ENCODE results near the gene CCDC141. TPM values are rescaled to one million over a fixed set of nuclear protein-coding genes. Genes with fewer than 3 reads are reported as not detected.

The CCDC141 gene
- total RNA-seq, 6 donors from 2014 or later, result 18.5 to 126 (median 58.5) TPM

DNA sequence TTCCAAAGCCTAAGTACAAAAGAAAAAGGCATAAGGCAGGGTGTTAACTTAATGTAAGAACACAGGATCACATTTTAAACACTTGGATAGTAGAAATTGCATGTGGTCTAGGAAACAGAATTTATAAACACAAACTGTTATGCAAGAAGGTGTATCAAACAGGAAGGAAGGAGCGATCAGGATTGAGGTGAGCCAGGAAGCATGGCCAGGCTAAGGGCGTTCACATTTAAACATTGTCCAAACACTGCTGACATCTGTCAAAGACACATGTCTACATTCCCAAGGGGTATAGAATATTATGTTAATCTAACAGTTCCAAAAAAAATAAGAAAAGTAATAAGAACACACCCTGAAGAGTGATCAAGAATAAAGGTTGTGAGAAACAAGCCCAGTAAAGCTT is 71.3 kb downstream of the CCDC141 start:
- TF ChIP-seq POLR2A (IDR thresholded peaks at IDR 0.05), result no peak
- TF ChIP-seq, protein P1, sequence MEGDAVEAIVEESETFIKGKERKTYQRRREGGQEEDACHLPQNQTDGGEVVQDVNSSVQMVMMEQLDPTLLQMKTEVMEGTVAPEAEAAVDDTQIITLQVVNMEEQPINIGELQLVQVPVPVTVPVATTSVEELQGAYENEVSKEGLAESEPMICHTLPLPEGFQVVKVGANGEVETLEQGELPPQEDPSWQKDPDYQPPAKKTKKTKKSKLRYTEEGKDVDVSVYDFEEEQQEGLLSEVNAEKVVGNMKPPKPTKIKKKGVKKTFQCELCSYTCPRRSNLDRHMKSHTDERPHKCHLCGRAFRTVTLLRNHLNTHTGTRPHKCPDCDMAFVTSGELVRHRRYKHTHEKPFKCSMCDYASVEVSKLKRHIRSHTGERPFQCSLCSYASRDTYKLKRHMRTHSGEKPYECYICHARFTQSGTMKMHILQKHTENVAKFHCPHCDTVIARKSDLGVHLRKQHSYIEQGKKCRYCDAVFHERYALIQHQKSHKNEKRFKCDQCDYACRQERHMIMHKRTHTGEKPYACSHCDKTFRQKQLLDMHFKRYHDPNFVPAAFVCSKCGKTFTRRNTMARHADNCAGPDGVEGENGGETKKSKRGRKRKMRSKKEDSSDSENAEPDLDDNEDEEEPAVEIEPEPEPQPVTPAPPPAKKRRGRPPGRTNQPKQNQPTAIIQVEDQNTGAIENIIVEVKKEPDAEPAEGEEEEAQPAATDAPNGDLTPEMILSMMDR (IDR thresholded peaks at IDR 0.05), result no peak
- TF ChIP-seq EP300 (IDR thresholded peaks at IDR 0.05), result no peak
- TF ChIP-seq POLR2AphosphoS5 (IDR thresholded peaks at IDR 0.05), result no peak
- ATAC-seq (ENCODE audit: low FRiP score in 2 of 2), result no peak

DNA sequence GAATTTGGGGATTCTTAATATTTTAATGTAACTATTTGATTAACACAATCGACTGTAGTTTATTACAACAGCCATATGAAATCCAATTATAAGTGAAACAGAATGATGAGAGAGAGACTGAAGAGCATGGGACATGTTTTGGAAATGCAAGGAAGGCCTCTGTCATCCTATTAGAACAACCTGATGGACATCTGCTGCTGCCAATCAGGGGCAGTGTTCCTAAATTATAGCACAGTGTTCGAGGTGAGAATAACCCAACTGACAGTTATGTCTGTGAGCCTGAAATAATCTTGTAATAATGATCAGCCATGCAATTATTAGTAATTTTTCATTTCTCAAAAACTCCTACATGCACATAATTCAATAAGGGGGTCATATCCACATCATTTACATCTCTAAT is 73.6 kb downstream of the CCDC141 start:
- Histone ChIP-seq H3K36me3 (no peaks in the 10 kb centered on the region), H3K4me1 (no peaks in the 10 kb centered on the region), H3K27ac (no peak overlapping the region), H3K27me3 (no peaks in the 10 kb centered on the region), H3K4me3 (no peak overlapping the region), H3K9me3 (no peaks in the 10 kb centered on the region)
- WGBS, 2 donors, result 86% methylated on average over 2 of the region's 2 CpGs
- DNase-seq (no peak), ATAC-seq (ENCODE audit: low FRiP score in 2 of 2) (no peak)
- TF ChIP-seq, protein P1 (IDR thresholded peaks at IDR 0.05), result no peak
- no peak for TF ChIP-seq EP300 (IDR thresholded peaks at IDR 0.05)
- TF ChIP-seq POLR2A (IDR thresholded peaks at IDR 0.05), result no peak
- no peak for TF ChIP-seq POLR2AphosphoS5 (IDR thresholded peaks at IDR 0.05)

More for the DNA sequence above, 71.3 kb downstream of the CCDC141 start:
- Histone ChIP-seq H3K27me3 (no peaks in the 10 kb centered on the region), H3K4me3 (no peak overlapping the region), H3K9me3 (no peaks in the 10 kb centered on the region), H3K27ac (no peak overlapping the region), H3K4me1 (no peaks in the 10 kb centered on the region), H3K36me3 (no peaks in the 10 kb centered on the region)
- no peak for DNase-seq
- WGBS, 2 donors, result 44 to 46% methylated on average over 2 of the region's 2 CpGs

DNA sequence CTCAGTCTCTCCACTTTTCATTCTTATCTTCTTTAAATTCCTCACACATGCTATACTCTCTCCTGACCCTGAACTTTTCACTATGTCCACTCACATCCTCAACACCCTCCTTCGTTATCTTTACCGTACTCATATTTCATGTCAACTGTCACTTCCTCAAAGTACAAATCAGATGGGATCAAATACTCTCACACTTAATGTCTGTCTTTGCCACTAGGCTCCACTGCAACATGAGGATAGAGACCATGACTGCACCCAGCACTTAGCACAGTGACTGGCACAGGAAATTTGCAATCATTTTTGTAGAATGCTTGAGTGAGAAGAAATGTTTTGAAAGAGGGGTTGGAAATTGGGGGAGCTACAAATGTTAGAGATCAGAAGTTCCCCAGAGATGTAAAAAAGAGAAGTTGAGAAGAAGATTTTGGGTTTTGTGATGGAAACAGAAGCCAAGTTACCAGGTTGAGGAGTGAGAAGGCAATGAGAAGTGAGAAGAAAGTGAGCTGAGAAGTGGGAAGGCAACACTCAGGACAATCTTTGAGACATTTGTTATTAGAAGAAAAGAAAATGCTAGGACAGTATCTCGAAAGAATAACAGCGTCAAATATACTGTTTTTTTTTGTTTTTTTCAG is 87.0 kb downstream of the CCDC141 start:
- no peaks in the 10 kb centered on the region for H3K4me1 ChIP-seq
- no peaks in the 10 kb centered on the region for H3K27me3 ChIP-seq
- no peak overlapping the region for H3K27ac ChIP-seq
- ATAC-seq (ENCODE audit: low FRiP score in 2 of 2), result no peak
- DNase-seq, result no peak
- TF ChIP-seq EP300 (IDR thresholded peaks at IDR 0.05), result no peak
- TF ChIP-seq, protein P1 (IDR thresholded peaks at IDR 0.05), result no peak
- no peak for TF ChIP-seq POLR2A (IDR thresholded peaks at IDR 0.05)
- TF ChIP-seq POLR2AphosphoS5 (IDR thresholded peaks at IDR 0.05), result no peak
- 67 to 76% methylated on average over 4 of the region's 4 CpGs for WGBS, 2 donors
- no peaks in the 10 kb centered on the region for H3K36me3 ChIP-seq
- no peaks in the 10 kb centered on the region for H3K9me3 ChIP-seq
- H3K4me3 ChIP-seq, result no peak overlapping the region

DNA sequence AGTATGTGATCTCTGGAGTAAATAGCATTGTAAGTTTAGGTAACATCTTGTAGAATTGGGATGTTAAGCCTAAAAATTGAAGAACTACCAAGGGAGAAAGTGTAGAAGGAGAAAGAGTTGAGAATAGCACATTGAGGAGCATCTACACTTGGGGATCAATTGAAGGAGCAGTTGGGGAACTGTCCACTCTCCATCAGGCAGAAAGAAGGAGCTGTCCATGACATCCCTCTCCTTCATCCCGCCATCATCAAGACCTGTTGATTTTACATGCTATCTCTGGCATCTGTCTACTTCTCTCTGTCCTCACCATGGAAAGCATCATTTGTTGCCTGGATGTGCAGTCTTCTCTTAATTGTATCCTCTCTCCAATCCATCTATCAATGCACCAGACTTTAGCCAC is 87.8 kb downstream of the CCDC141 start:
- Histone ChIP-seq H3K4me3 (no peak overlapping the region), H3K9me3 (no peaks in the 10 kb centered on the region), H3K27ac (no peak overlapping the region), H3K36me3 (no peaks in the 10 kb centered on the region), H3K27me3 (no peaks in the 10 kb centered on the region), H3K4me1 (no peaks in the 10 kb centered on the region)
- DNase-seq, result no peak
- no peak for TF ChIP-seq POLR2A (IDR thresholded peaks at IDR 0.05)
- no peak for TF ChIP-seq POLR2AphosphoS5 (IDR thresholded peaks at IDR 0.05)
- TF ChIP-seq EP300 (IDR thresholded peaks at IDR 0.05), result no peak
- TF ChIP-seq, protein P1 (IDR thresholded peaks at IDR 0.05), result no peak
- no peak for ATAC-seq (ENCODE audit: low FRiP score in 2 of 2)
- 100% methylated on average over 1 of the region's 1 CpG for WGBS, 2 donors

DNA sequence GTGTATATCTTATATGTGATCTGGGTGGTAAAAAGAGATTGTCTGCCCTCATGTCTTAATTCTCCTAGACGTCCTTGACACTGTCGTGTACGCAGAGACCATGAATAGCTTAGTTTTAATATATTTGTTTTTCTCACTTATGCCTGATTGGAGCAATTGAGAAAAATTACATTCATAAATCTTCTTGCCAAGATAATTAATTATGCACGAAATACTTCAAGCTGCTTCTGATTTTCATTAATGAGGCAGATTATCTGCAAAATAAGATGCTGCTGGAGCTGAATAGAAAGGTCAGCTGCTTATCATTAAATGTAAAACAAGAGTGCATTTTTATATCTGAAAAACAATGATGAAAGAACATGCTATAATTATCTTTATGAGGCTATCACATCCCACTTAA is 95.9 kb downstream of the CCDC141 start:
- Histone ChIP-seq H3K27me3 (no peaks in the 10 kb centered on the region), H3K36me3 (no peaks in the 10 kb centered on the region), H3K9me3 (no peaks in the 10 kb centered on the region), H3K27ac (no peak overlapping the region), H3K4me3 (no peak overlapping the region), H3K4me1 (no peaks in the 10 kb centered on the region)
- TF ChIP-seq POLR2A (IDR thresholded peaks at IDR 0.05), result no peak
- no peak for TF ChIP-seq EP300 (IDR thresholded peaks at IDR 0.05)
- TF ChIP-seq, protein P1 (IDR thresholded peaks at IDR 0.05), result no peak
- no peak for TF ChIP-seq POLR2AphosphoS5 (IDR thresholded peaks at IDR 0.05)
- 83 to 94% methylated on average over 4 of the region's 4 CpGs for WGBS, 2 donors
- DNase-seq, result no peak
- no peak for ATAC-seq (ENCODE audit: low FRiP score in 2 of 2)

Measured in upper lobe of left lung (tissue), 6 donors.